SK-N-SH (cell line): ENCODE results near the gene KRT16. TPM values are rescaled to one million over a fixed set of nuclear protein-coding genes. Genes with fewer than 3 reads are reported as not detected.

Source experiments
- CTCF ChIA-PET: fragments of 300-600, 350-600 bp; formaldehyde crosslinking; extraction: SDS; loops from one replicate; lab custom pipeline; 2021; lab: Yijun Ruan, JAX
- POLR2A ChIA-PET: fragments of 350-600 bp; sonication (Branson Sonifier 250); formaldehyde crosslinking; extraction: SDS; loops from one replicate; lab custom pipeline; 2020; ENCODE audit warnings: antibody characterized with exemption, inconsistent platforms; lab: Yijun Ruan, JAX
- DNase-seq: peaks from one replicate; pipeline ENCODE4 v3.0.0; 2012
- H2AFZ ChIP-seq: fragments of 200-600 bp; sonication (generic); 2 replicates; pipeline ENCODE4 v1.8.1; 2016; ENCODE audit warnings: antibody characterized with exemption, mild to moderate bottlenecking, low read depth
- H3F3A ChIP-seq: fragments of 200-600 bp; sonication (generic); replicated peaks from 2 replicates; pipeline ENCODE3; 2016; ENCODE audit warnings: antibody characterized with exemption, mild to moderate bottlenecking; ENCODE audit not compliant: insufficient read depth
- H3K27ac ChIP-seq, 2 experiments: fragments of 200-500 bp in 1 of 2; fragments of 200-600 bp in 1 of 2; sonication (Bioruptor generic) in 1 of 2; sonication (generic), shearing (Covaris generic) in 1 of 2; 2 replicates each; pipeline versions ENCODE4 v1.5.1 to v1.6.1; 2014 to 2016; ENCODE audit warnings: low read depth in 2 of 2, inconsistent platforms in 1 of 2, low read length in 1 of 2, mild to moderate bottlenecking in 1 of 2, mixed read lengths in 1 of 2
- H3K27me3 ChIP-seq: fragments of 200-600 bp; sonication (generic), shearing (Covaris generic); 2 replicates; pipeline ENCODE4 v1.6.1; 2016; ENCODE audit warnings: mixed run types; ENCODE audit not compliant: insufficient read depth
- H3K36me3 ChIP-seq, 2 experiments: fragments of 200-500 bp in 1 of 2; fragments of 200-600 bp in 1 of 2; sonication (Bioruptor generic) in 1 of 2; sonication (generic) in 1 of 2; replicated peaks in 1 of 2; 2 replicates each; pipeline versions ENCODE3 to v1.5.1; 2014 to 2016; ENCODE audit warnings: low read length in 1 of 2, mild to moderate bottlenecking in 1 of 2; ENCODE audit not compliant: insufficient read depth in 2 of 2, control insufficient read depth in 1 of 2
- H3K4me1 ChIP-seq, 2 experiments: fragments of 200-500 bp in 1 of 2; fragments of 200-600 bp in 1 of 2; sonication (Bioruptor generic) in 1 of 2; sonication (generic), shearing (Covaris generic) in 1 of 2; 2 replicates each; pipeline versions ENCODE4 v1.5.1 to v1.6.1; 2014 to 2016; ENCODE audit warnings: low read depth in 1 of 2, low read length in 1 of 2, mixed run types in 1 of 2; ENCODE audit not compliant: insufficient read depth in 2 of 2, control insufficient read depth in 1 of 2
- H3K4me2 ChIP-seq: fragments of 200-600 bp; sonication (generic), shearing (Covaris generic); 2 replicates; pipeline ENCODE4 v1.6.1; 2017; ENCODE audit warnings: mixed run types
- H3K4me3 ChIP-seq, 2 experiments: fragments of 200-500 bp in 1 of 2; fragments of 200-600 bp in 1 of 2; sonication (Bioruptor generic) in 1 of 2; sonication (generic), shearing (Covaris generic) in 1 of 2; 2 replicates each; pipeline versions ENCODE4 v1.5.1 to v1.8.1; 2014 to 2016; ENCODE audit warnings: low read depth in 2 of 2, inconsistent platforms in 1 of 2, low read length in 1 of 2, mild to moderate bottlenecking in 1 of 2, mixed read lengths in 1 of 2, moderate library complexity in 1 of 2
- H3K79me2 ChIP-seq: fragments of 200-600 bp; sonication (generic); 2 replicates; pipeline ENCODE4 v1.8.1; 2017; ENCODE audit warnings: mild to moderate bottlenecking; ENCODE audit not compliant: insufficient read depth
- H3K9ac ChIP-seq: fragments of 200-600 bp; sonication (generic); 2 replicates; pipeline ENCODE4 v1.6.1; 2017; ENCODE audit warnings: mixed run types
- H3K9me2 ChIP-seq: fragments of 200-600 bp; sonication (generic); 2 replicates; pipeline ENCODE4 v1.6.1; 2017; ENCODE audit warnings: mixed run types
- H3K9me3 ChIP-seq: fragments of 200-600 bp; sonication (generic); 2 replicates; pipeline ENCODE4 v1.6.1; 2017; ENCODE audit warnings: mixed run types, mild to moderate bottlenecking, moderate library complexity
- H4K20me1 ChIP-seq: fragments of 200-600 bp; sonication (generic); 2 replicates; pipeline ENCODE4 v1.6.1; 2017; ENCODE audit warnings: mild to moderate bottlenecking, mixed run types; ENCODE audit not compliant: insufficient read depth
- CTCF ChIP-seq: fragments of 200-600 bp; sonication (generic); IDR thresholded peaks from 2 replicates; pipeline ENCODE4 v1.6.1; 2017; ENCODE audit warnings: antibody characterized with exemption, mild to moderate bottlenecking, moderate library complexity
- FOSL2 ChIP-seq: IDR thresholded peaks from 2 replicates; pipeline ENCODE4 v1.4.0; 2012; ENCODE audit warnings: low read depth, mild to moderate bottlenecking, moderate library complexity, borderline replicate concordance
- FOXJ3 ChIP-seq: sonication (generic); formaldehyde crosslinking; IDR thresholded peaks from 2 replicates; pipeline ENCODE4 v1.5.1; 2020; ENCODE audit warnings: mild to moderate bottlenecking, missing genetic modification reagents
- GABPA ChIP-seq: IDR thresholded peaks from 2 replicates; pipeline ENCODE4 v1.4.0; 2012; ENCODE audit warnings: low read depth, mild to moderate bottlenecking
- IRF3 ChIP-seq: fragments of 150-350 bp; IDR thresholded peaks from 2 replicates; pipeline ENCODE4 v1.6.1; 2016; ENCODE audit warnings: mild to moderate bottlenecking, low read depth, low read length
- MAX ChIP-seq: IDR thresholded peaks from 2 replicates; pipeline ENCODE4 v1.4.0; 2012; ENCODE audit warnings: low read depth
- RAD21 ChIP-seq: IDR thresholded peaks from 2 replicates; pipeline ENCODE4 v1.6.1; 2012; ENCODE audit warnings: mild to moderate bottlenecking, low read length
- RCOR1 ChIP-seq: fragments of 150-350 bp; IDR thresholded peaks from 2 replicates; pipeline ENCODE4 v1.6.1; 2017; ENCODE audit warnings: antibody characterized with exemption, low read length
- SIN3A ChIP-seq: IDR thresholded peaks from 2 replicates; pipeline ENCODE4 v1.6.1; 2012; ENCODE audit warnings: low read depth, mild to moderate bottlenecking, low read length, moderate library complexity, borderline replicate concordance
- SMC3 ChIP-seq: IDR thresholded peaks from 2 replicates; pipeline ENCODE4 v1.6.1; 2012; ENCODE audit warnings: low read depth, low read length, improper control_type of control experiment
- WGBS: methylation state at CpG from one replicate; pipeline ENCODE4 v1.1.6; 2017; ENCODE audit warnings: low lambda C conversion rate; 5-methylcytosine and 5-hydroxymethylcytosine counted together
- polyA plus RNA-seq, 3 experiments: library from polyadenylated mRNA; depleted of rRNA; stranded (reverse); fragments of >200 nt; gene quantifications; 2 replicates each; pipeline ENCODE4 v1.2.3, GENCODE V29; 2012

Gene KRT16
- polyA plus RNA-seq, 1 of the 3 experiments (the other 2 are of a cell fraction), result not detected

- Histone ChIP-seq H3K4me2 (no peak overlapping the region), H3K36me3 (no peaks in the 10 kb centered on the region), H4K20me1 (no peaks in the 10 kb centered on the region), H3K27me3 (no peaks in the 10 kb centered on the region), H3K9me3 (no peaks in the 10 kb centered on the region), H3K27ac (no peak overlapping the region), H3K4me3 (no peak overlapping the region), H3K9me2 (no peaks in the 10 kb centered on the region), H3F3A (no peaks in the 10 kb centered on the region), H3K79me2 (no peaks in the 10 kb centered on the region), H3K4me1 (peaks cover 0 to 15% of the 10 kb centered on the region in 2 experiments; a peak in 1 of 4 replicates), H2AFZ (no peak overlapping the region), H3K9ac (no peak overlapping the region)
- POLR2A ChIA-PET, result interaction anchor here (0.5 kb wide), 1 partner anchor 762 kb away, joined by 3 read pairs; no protein-coding TSS in a partner anchor
- CTCF ChIA-PET, result interaction anchor here (1.3 to 20.6 kb wide), 12 partner anchors 13 to 187 kb away, joined by 3 to 646 read pairs (median 27); partner anchors contain the start of genes KRT17 and KRT9
- DNase-seq, result no peak
- WGBS, result 86% methylated on average over 10 of the region's 10 CpGs
- TF ChIP-seq IRF3, result no peak
- TF ChIP-seq FOXJ3, result no peak
- no peak for TF ChIP-seq CTCF
- no peak for TF ChIP-seq GABPA
- no peak for TF ChIP-seq SIN3A
Observed at GRCh38 chr17:41649923-41650519, 37.5 kb upstream of the KRT16 start.

GRCh38 chr17:41648411-41649195, 36.0 kb upstream of the KRT16 start:
- H3K27ac ChIP-seq, result no peak overlapping the region
- no peak overlapping the region for H3K9ac ChIP-seq

More at GRCh38 chr17:41648411-41649195, 36.0 kb upstream of the KRT16 start:
- ChIA-PET POLR2A (interaction anchor here (0.6 to 0.8 kb wide), 3 partner anchors 69 to 738 kb away, joined by 3 to 4 read pairs (median 3); no protein-coding TSS in a partner anchor), CTCF (interaction anchor here (0.5 to 20.6 kb wide), 79 partner anchors 8 to 1153 kb away, joined by 3 to 646 read pairs (median 5); partner anchors contain the start of genes KRT14, KRT15, KRT17 and KRT34)
- H3K4me2 ChIP-seq, result peak overlapping the region; percentile 82
- H3K79me2 ChIP-seq, result no peaks in the 10 kb centered on the region
- peak overlapping the region; percentile 91 for H2AFZ ChIP-seq
- WGBS, result 8% methylated on average over 24 of the region's 39 CpGs
- no peaks in the 10 kb centered on the region for H3K27me3 ChIP-seq
- H4K20me1 ChIP-seq, result no peaks in the 10 kb centered on the region
- H3K9me3 ChIP-seq, result no peaks in the 10 kb centered on the region
- DNase-seq, result peak; percentile 94
- no peaks in the 10 kb centered on the region for H3F3A ChIP-seq
- H3K4me1 ChIP-seq, result peaks cover 0 to 15% of the 10 kb centered on the region in 2 experiments; a peak in 1 of 4 replicates
- H3K9me2 ChIP-seq, result no peaks in the 10 kb centered on the region
- peak overlapping the region; percentile 36 to 49 for H3K4me3 ChIP-seq
- TF ChIP-seq RCOR1, result 0 out of 2 replicates have a peak, but pooled peaks have one; percentile 40
- TF ChIP-seq CTCF, result peak; percentile 92
- peak; percentile 80 for TF ChIP-seq SMC3
- no peak for TF ChIP-seq FOSL2
- TF ChIP-seq MAX, result peak; percentile 23; the same call in 1 of the 2 replicates
- TF ChIP-seq RAD21, result peak; percentile 70
- no peaks in the 10 kb centered on the region for H3K36me3 ChIP-seq
